Spleen (tissue), 11 donors: ENCODE measurements around the gene NPBWR2. TPM values are rescaled to one million over a fixed set of nuclear protein-coding genes. Genes with fewer than 3 reads are reported as not detected.
A peak's percentile ranks its signal among the peaks of the same experiment; 100 is the strongest.

Experiments
- DNase-seq: peaks from one replicate; pipeline ENCODE4 v3.0.0-alpha.2; 2020
- H3K27ac ChIP-seq, 8 donors: fragments of 200-600 bp; sonication (generic) in 7 of 8; 1 replicate in 4 of 8; 2 replicates in 4 of 8; pipeline versions ENCODE4 v1.5.0 to v1.8.0; 2016 to 2021; ENCODE audit warnings: inconsistent platforms in 4 of 8, mild to moderate bottlenecking in 4 of 8, moderate library complexity in 1 of 8
- H3K27me3 ChIP-seq, 7 donors: fragments of 200-600 bp; sonication (generic) in 6 of 7; replicated peaks in 1 of 7; 1 replicate in 4 of 7; 2 replicates in 3 of 7; pipeline versions ENCODE4 v1.5.0 to v1.8.0; 2016 to 2021; ENCODE audit warnings: inconsistent platforms in 3 of 7, mild to moderate bottlenecking in 1 of 7
- H3K36me3 ChIP-seq, 6 donors: fragments of 200-600 bp; sonication (generic) in 5 of 6; 1 replicate in 4 of 6; 2 replicates in 2 of 6; pipeline versions ENCODE4 v1.5.0 to v1.8.0; 2016 to 2021; ENCODE audit warnings: inconsistent platforms in 2 of 6
- H3K4me1 ChIP-seq, 6 donors: fragments of 200-600 bp; sonication (generic) in 5 of 6; 1 replicate in 3 of 6; 2 replicates in 3 of 6; pipeline versions ENCODE4 v1.5.0 to v1.8.0; 2016 to 2021; ENCODE audit warnings: inconsistent platforms in 3 of 6
- H3K4me3 ChIP-seq, 8 donors: fragments of 200-600 bp; sonication (generic) in 7 of 8; 1 replicate in 4 of 8; 2 replicates in 4 of 8; pipeline versions ENCODE4 v1.5.0 to v1.8.0; 2016 to 2021; ENCODE audit warnings: inconsistent platforms in 4 of 8, mild to moderate bottlenecking in 4 of 8, moderate library complexity in 2 of 8
- H3K9me3 ChIP-seq, 8 donors: fragments of 200-600 bp; sonication (generic) in 7 of 8; 1 replicate in 4 of 8; 2 replicates in 4 of 8; pipeline versions ENCODE4 v1.5.0 to v1.8.0; 2016 to 2021; ENCODE audit warnings: inconsistent platforms in 4 of 8
- POLR2A ChIP-seq, 3 donors: fragments of 450-650 bp; IDR thresholded peaks; one replicate each; pipeline ENCODE4 v1.5.1; 2017; ENCODE audit warnings: antibody characterized with exemption in 3 of 3, mild to moderate bottlenecking in 1 of 3
- POLR2AphosphoS5 ChIP-seq, 3 donors: sonication (generic); formaldehyde crosslinking; IDR thresholded peaks; one replicate each; pipeline ENCODE4 v1.5.1; 2017; ENCODE audit warnings: antibody characterized with exemption in 3 of 3
- WGBS, 5 donors: extraction: QIAGEN DNeasy Blood & Tissue Kit in 3 of 5; methylation state at CpG; one replicate each; pipeline versions ENCODE4 v1.1.5 to v1.1.7; 2013 to 2018; 5-methylcytosine and 5-hydroxymethylcytosine counted together
- intact Hi-C: fragments of 100-400 bp; cut with DNase I; formaldehyde crosslinking; loops from one replicate; pipeline ENCODE4 v1.15.0; 2023; ENCODE audit warnings: low total_unique reads
- polyA plus RNA-seq, 3 donors: library from polyadenylated mRNA; stranded (reverse); fragments of 200-250 nt; gene quantifications; one replicate each; pipeline ENCODE4 v1.2.1, GENCODE V29; 2013
- total RNA-seq, 7 donors: library from RNA; depleted of rRNA in 3 of 7; stranded (reverse); fragments of >200 nt in 3 of 7; fragmentation: NEBNext Ultra II Directional in 4 of 7; extraction: Animal tissue kit (Norgen Biotek cat#: 25700) in 4 of 7; gene quantifications; one replicate each; pipeline versions ENCODE4 v1.1.0 to v1.2.1, GENCODE V29; 2016 to 2021
- TF ChIP-seq, protein P1 (sequence below), 11 experiments: fragments of 200-600 bp in 7 of 11; fragments of 450-650 bp in 4 of 11; sonication (generic) in 4 of 11; IDR thresholded peaks in 8 of 11; conservative IDR thresholded peaks in 3 of 11; 1 replicate in 7 of 11; 2 replicates in 4 of 11; pipeline versions ENCODE4 v1.4.0 to v1.8.0; 2016 to 2021; ENCODE audit warnings: antibody characterized with exemption in 11 of 11, inconsistent platforms in 4 of 11, mild to moderate bottlenecking in 1 of 11
- donor health status: healthy with polysubstance abuse.
- donor health status: DM: no; HTN: no; CAD: no; lungs with moderate emphysema.
- donor health status: DM: no; HTN: no; CAD: no.
- donor health status: Bipolar disorder and iron deficiency.
- donor health status: healthy.
- donor health status: DM: no; HTN: no; CAD: no.
- donor health status: DM: yes; HTN: yes; CAD: no.

NPBWR2 gene
- total and polyA plus RNA-seq, 10 donors: 0.26 TPM; not detected in 9

GRCh38 chr20:64100566-64100888 lies 6.8 kb downstream of the NPBWR2 start:
- TF ChIP-seq POLR2A (IDR thresholded peaks at IDR 0.05) (no peak), POLR2AphosphoS5 (IDR thresholded peaks at IDR 0.05) (no peak)
- TF ChIP-seq, protein P1, sequence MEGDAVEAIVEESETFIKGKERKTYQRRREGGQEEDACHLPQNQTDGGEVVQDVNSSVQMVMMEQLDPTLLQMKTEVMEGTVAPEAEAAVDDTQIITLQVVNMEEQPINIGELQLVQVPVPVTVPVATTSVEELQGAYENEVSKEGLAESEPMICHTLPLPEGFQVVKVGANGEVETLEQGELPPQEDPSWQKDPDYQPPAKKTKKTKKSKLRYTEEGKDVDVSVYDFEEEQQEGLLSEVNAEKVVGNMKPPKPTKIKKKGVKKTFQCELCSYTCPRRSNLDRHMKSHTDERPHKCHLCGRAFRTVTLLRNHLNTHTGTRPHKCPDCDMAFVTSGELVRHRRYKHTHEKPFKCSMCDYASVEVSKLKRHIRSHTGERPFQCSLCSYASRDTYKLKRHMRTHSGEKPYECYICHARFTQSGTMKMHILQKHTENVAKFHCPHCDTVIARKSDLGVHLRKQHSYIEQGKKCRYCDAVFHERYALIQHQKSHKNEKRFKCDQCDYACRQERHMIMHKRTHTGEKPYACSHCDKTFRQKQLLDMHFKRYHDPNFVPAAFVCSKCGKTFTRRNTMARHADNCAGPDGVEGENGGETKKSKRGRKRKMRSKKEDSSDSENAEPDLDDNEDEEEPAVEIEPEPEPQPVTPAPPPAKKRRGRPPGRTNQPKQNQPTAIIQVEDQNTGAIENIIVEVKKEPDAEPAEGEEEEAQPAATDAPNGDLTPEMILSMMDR (IDR thresholded peaks at IDR 0.05 in 8 of 11, conservative IDR thresholded peaks at IDR 0.05 in 3 of 11): no peak
- H3K4me1 ChIP-seq: peaks cover 5 to 36% (median 23%) of the 10 kb centered on the region in 6 donors
- H3K4me3 ChIP-seq: no peak overlapping the region
- H3K9me3 ChIP-seq: no peaks in the 10 kb centered on the region
- peak overlapping the region in 2 of 8 donors; percentile 4 to 70 for H3K27ac ChIP-seq
- DNase-seq: no peak
- intact Hi-C loops: no loop called here
- H3K27me3 ChIP-seq: peaks cover 0 to 47% (median 28%) of the 10 kb centered on the region in 7 donors
- H3K36me3 ChIP-seq: peaks cover 0 to 43% (median 13%) of the 10 kb centered on the region in 6 donors
- 67 to 82% (median 72%) methylated on average over 3 to 4 of the region's 4 CpGs for WGBS, 5 donors

DNA sequence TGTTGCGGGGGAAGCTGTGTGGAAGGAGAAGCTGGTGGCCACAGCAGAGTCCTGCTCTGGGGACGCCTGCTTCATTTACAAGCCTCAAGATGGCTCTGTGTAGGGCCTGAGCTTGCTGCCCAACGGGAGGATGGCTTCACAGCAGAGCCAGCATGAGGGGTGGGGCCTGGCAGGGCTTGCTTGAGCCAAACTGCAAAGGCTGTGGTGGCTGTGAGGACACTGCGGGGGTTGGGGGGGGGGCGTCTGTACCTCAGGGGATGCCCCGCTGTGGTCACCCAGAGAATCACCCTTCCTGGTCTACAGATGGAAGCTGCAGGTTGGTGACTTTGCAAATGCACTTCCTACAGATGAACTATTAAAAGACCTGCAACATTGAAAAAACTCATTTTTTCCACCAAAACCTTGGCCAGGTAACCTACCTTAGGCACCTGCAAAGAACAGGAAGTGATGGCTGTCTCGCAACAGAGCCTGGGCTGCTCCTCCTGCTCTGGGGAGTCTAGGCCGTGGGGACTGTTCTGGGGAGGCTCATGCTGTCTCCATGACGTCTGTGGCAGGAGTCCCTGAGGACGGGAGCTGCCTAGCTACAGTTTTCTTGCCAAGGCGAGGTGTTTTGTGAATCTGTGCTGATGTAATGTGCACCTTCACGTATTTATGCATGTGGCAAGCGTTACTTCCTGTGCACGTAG lies 7.3 kb downstream of the NPBWR2 start:
- H3K36me3 ChIP-seq: peaks cover 0 to 43% (median 13%) of the 10 kb centered on the region in 6 donors
- no peaks in the 10 kb centered on the region for H3K9me3 ChIP-seq
- H3K4me1 ChIP-seq: peaks cover 5 to 36% (median 23%) of the 10 kb centered on the region in 6 donors
- peak in 1 of 3 donors; percentile 31 for TF ChIP-seq POLR2AphosphoS5 (IDR thresholded peaks at IDR 0.05)
- TF ChIP-seq, protein P1 (IDR thresholded peaks at IDR 0.05 in 8 of 11, conservative IDR thresholded peaks at IDR 0.05 in 3 of 11): no peak
- TF ChIP-seq POLR2A (IDR thresholded peaks at IDR 0.05): no peak
- WGBS, 5 donors: 58 to 72% (median 63%) methylated on average over 14 of the region's 14 CpGs
- no peak overlapping the region for H3K4me3 ChIP-seq
- DNase-seq: no peak
- peak overlapping the region in 3 of 8 donors; percentile 4 to 70 (median 16) for H3K27ac ChIP-seq
- peaks cover 0 to 46% (median 28%) of the 10 kb centered on the region in 7 donors for H3K27me3 ChIP-seq
- intact Hi-C loops: no loop called here

DNA sequence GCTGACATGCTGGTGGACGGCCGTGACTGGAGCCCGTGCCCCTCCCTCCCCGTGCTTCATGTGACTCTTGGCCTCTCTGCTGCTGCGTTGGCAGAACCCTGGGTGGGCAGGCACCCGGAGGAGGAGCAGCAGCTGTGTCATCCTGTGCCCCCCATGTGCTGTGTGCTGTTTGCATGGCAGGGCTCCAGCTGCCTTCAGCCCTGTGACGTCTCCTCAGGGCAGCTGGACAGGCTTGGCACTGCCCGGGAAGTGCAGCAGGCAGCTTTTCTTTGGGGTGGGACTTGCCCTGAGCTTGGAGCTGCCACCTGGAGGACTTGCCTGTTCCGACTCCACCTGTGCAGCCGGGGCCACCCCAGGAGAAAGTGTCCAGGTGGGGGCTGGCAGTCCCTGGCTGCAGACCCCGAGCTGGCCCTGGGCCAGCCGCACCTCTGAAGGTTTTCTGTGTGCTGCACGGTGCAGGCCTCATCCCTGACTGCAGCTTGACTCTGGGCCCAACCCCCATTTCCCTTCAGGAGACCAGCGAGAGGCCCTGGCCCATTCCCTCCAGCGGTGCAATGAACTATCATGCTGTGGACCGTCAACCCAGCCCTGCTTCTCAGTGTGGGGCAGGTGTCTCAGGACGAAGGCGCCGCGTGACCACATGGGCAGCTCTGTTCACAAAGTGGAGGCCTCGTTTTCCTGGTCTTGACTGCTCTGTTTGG lies 8.1 kb downstream of the NPBWR2 start:
- TF ChIP-seq POLR2AphosphoS5 (IDR thresholded peaks at IDR 0.05): no peak
- no peak for DNase-seq
- Histone ChIP-seq H3K27me3 (peaks cover 0 to 42% (median 28%) of the 10 kb centered on the region in 7 donors), H3K27ac (peak overlapping the region in 1 of 8 donors; percentile 70), H3K9me3 (no peaks in the 10 kb centered on the region), H3K36me3 (peaks cover 0 to 43% (median 13%) of the 10 kb centered on the region in 6 donors), H3K4me1 (peaks cover 5 to 36% (median 23%) of the 10 kb centered on the region in 6 donors), H3K4me3 (no peak overlapping the region)
- intact Hi-C loops: no loop called here
- WGBS, 5 donors: 88 to 94% (median 91%) methylated on average over 9 to 21 of the region's 21 CpGs

GRCh38 chr20:64098471-64099013 lies 8.8 kb downstream of the NPBWR2 start:
- intact Hi-C loops: no loop called here
- 92 to 98% (median 94%) methylated on average over 24 to 28 of the region's 28 CpGs for WGBS, 5 donors

More at GRCh38 chr20:64098471-64099013, 8.8 kb downstream of the NPBWR2 start:
- Histone ChIP-seq H3K27me3 (peaks cover 0 to 35% (median 28%) of the 10 kb centered on the region in 7 donors), H3K4me1 (peaks cover 5 to 36% (median 23%) of the 10 kb centered on the region in 6 donors), H3K36me3 (peaks cover 0 to 43% (median 13%) of the 10 kb centered on the region in 6 donors), H3K9me3 (no peaks in the 10 kb centered on the region), H3K4me3 (no peak overlapping the region), H3K27ac (no peak overlapping the region)
- DNase-seq: no peak
- TF ChIP-seq, protein P1 (IDR thresholded peaks at IDR 0.05 in 8 of 11, conservative IDR thresholded peaks at IDR 0.05 in 3 of 11): no peak
- TF ChIP-seq POLR2A (IDR thresholded peaks at IDR 0.05) (no peak), POLR2AphosphoS5 (IDR thresholded peaks at IDR 0.05) (no peak)
